ENCODE measurements around the gene GCSH. TPM values are rescaled to one million over a fixed set of nuclear protein-coding genes. Genes with fewer than 3 reads are reported as not detected.
A peak's percentile ranks its signal among the peaks of the same experiment; 100 is the strongest.

GCSH gene
- total and polyA plus RNA-seq, 10 of the 15 experiments (the other 5 are each of a cell fraction or from before 2014, with no cell fraction given), result 14.7 to 108 (median 39.3) TPM

GRCh38 chr16:81140930-81141780, 45.0 kb upstream of the GCSH start:
- Histone ChIP-seq H3K36me3 (ENCODE audit: control insufficient read depth in 2 of 2, insufficient read depth in 2 of 2, low read length in 1 of 2) (no peaks in the 10 kb centered on the region), H3K4me2 (ENCODE audit: control insufficient read depth, insufficient read depth) (no peak overlapping the region), H2AFZ (ENCODE audit: control insufficient read depth, low read depth, low read length) (no peak overlapping the region), H4K20me1 (ENCODE audit: control insufficient read depth, insufficient read depth) (no peaks in the 10 kb centered on the region), H3K27me3 (replicated peaks in 1 of 2; ENCODE audit: control insufficient read depth in 2 of 2, insufficient read depth in 2 of 2, low read length in 1 of 2) (no peaks in the 10 kb centered on the region), H3K27ac (ENCODE audit: control insufficient read depth, insufficient read depth) (no peak overlapping the region), H3K9me3 (replicated peaks; ENCODE audit: control insufficient read depth, insufficient read depth, low read length) (no peaks in the 10 kb centered on the region), H3K9ac (ENCODE audit: control insufficient read depth, insufficient read depth, low read length) (no peak overlapping the region), H3K79me2 (ENCODE audit: control insufficient read depth, insufficient read depth, low read length) (no peaks in the 10 kb centered on the region), H3K4me1 (ENCODE audit: control insufficient read depth, insufficient read depth, low read length) (no peaks in the 10 kb centered on the region), H3K4me3 (no peak overlapping the region)
- ChIA-PET RAD21 (ENCODE audit: unreplicated experiment) (interaction anchor here (0.6 to 1.3 kb wide), 2 partner anchors 105 to 1308 kb away, joined by 3 to 6 read pairs; no protein-coding TSS in a partner anchor), POLR2A (interaction anchor here (0.5 to 0.6 kb wide), 2 partner anchors 12 to 131 kb away, joined by 3 read pairs; no protein-coding TSS in a partner anchor), SMC1A (ENCODE audit: uncharacterized antibody, unreplicated experiment) (no interaction called here), CTCF (interaction anchor here (0.6 to 1.4 kb wide), 3 partner anchors 105 to 1675 kb away, joined by 3 to 5 read pairs (median 3); partner anchors contain the start of gene ATMIN)
- no peak for TF ChIP-seq MTA3 (IDR thresholded peaks at IDR 0.05; ENCODE audit: borderline replicate concordance, low read length)
- TF ChIP-seq CTCF (IDR thresholded peaks at IDR 0.05 in 2 of 3, conservative IDR thresholded peaks at IDR 0.05 in 1 of 3; ENCODE audit: control insufficient read depth in 2 of 3, extremely low read depth in 1 of 3, insufficient read depth in 1 of 3, low read depth in 3 of 3, low read length in 3 of 3), result peak in 2 of 3 experiments; percentile 16 to 21; a peak in 1 of 6 replicates
- in situ Hi-C loops (cut with MboI), result no loop called here
- no TSS peak for BruUV-seq (replicated peaks)
- DNase-seq (ENCODE audit: low read depth, low spot score), result no peak
- no peak for FAIRE-seq
- intact Hi-C loops (cut with micrococcal nuclease; ENCODE audit: unreplicated experiment), result no loop called here
- ATAC-seq, result peak; percentile 59
- 57% methylated on average over 21 of the region's 21 CpGs for WGBS (ENCODE audit: insufficient coverage, insufficient replicate concordance, low lambda C conversion rate, missing lambda C conversion rate)
